ENCODE data around the gene NEK4.
"Not testable (repeated sequence)": the region's sequence is repeated elsewhere in the genome, so short reads cannot be mapped to it uniquely, and the experiment has no call there.

NEK4 gene

DNA sequence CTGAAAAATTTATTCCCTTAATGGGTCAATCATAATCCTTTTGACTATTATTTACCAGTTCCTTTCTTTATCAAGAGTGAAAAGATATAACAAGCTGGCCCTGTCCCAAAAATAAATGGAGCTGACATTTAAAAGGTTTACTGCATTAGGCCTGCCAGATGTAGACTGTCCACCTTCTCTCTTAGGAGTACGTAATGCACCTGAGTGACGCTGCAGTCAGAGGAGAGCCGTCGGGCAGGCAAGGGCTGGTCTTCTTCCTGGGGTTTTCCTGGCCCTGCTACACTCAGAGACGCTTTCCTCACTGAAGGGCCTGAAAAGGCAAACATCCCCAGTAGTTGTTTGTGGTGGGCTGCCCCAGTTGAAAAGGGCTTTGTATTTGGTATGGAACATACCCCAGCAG is 27.6 kb downstream of the NEK4 start:
- FAIRE-seq (no peak), DNase-seq (ENCODE audit: extremely low spot score, insufficient read length, low read depth) (no peak)

DNA sequence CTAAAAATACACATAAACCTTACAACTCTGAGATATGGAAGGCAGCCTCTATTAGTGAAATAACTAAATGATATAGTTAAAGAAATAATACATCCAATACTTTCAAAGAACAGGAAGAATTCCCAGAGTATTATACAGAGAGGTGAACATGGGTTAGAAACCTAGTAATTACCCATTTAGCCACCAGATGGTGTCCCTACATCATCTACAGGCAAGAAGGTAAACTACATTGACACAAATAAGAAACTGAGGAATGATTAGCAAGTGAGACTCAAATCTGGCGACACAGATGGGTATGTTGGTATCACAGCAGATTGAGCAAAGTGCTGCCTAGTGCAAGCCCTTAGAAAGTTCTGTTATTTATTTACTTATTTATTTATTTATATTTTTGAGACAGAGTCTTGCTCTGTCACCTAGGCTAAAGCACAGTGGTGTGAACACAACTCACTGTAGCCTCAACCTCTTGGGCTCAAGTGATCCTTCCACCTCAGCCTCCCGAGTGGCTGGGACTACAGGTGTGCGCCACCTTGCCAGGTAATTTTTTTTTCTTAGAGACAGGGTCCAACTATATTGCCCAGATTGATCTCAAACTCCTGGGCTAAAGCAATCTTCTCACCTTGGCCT is 28.2 kb downstream of the NEK4 start:
- FAIRE-seq (peak; percentile 79), DNase-seq (ENCODE audit: extremely low spot score, insufficient read length, low read depth) (peak; percentile 26)

DNA sequence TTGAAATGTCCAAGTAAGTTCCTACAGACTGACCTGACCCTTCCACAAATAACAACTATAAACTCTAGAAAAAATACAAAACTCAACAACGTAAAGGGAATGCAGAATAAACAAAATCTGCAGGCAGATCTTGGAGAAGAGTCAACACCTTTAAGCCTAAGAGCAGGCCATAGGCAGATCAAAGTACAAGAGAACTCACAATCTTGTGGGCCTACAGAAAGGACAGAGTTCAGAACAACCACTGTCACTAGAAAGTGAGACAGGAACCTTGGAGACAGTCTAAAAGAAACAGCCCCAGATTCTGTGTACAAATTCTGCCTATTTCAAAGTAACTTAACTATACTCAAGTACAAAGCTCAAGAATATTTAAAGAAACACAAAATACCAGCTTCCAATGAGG is 31.0 kb downstream of the NEK4 start:
- FAIRE-seq, result no peak

DNA sequence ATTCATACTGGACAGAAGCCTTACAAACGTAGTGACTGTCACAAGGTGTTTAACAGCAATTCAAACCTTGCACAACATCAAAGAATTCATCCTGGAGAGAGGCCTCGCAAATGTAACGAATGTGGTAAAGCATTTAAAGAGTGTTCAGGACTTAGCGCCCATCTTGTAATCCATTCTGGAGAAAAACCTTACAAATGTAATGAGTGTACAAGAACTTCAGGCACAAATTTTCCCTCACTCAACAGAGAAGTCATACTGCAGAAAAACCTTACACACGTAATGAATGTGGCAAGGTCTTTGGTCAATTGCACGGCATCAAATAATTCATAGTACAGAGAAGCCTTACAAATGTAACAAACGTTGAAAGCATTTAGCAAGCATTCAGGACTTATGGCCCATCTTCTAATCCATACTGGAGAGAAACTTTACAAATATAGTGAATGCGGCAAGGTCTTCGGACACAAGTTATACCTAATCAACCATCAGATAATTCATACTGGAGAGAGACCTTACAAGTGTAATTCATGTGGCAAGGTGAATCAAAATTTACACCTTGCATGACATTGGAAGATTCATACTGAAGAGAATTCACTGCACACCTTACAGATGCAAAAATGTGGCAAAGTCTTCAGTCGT is 37.4 kb downstream of the NEK4 start:
- no peak for DNase-seq (ENCODE audit: extremely low spot score, insufficient read length, low read depth)
- no peak for FAIRE-seq

More for the DNA sequence above, 31.0 kb downstream of the NEK4 start:
- no peak for DNase-seq (ENCODE audit: extremely low spot score, insufficient read length, low read depth)

DNA sequence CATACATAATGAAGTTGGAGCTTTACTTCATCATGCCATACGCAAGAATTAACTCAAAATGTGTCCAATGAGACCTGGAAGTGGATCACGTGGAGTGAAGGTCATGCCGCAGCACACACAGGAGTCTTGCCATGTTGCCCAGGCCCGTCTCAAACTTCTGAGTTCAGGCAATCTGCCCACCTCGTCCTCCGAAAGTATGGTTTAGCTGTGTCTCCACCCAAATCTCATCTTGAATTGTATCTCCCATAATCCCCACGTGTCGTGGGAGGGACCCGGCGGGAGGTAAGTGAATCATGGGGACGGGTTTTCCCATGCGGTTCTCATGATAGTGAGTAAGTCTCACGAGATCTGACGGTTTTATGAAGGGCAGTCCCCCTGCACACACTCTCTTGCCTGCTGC is 39.1 kb downstream of the NEK4 start:
- FAIRE-seq (no peak), DNase-seq (ENCODE audit: extremely low spot score, insufficient read length, low read depth) (no peak)

DNA sequence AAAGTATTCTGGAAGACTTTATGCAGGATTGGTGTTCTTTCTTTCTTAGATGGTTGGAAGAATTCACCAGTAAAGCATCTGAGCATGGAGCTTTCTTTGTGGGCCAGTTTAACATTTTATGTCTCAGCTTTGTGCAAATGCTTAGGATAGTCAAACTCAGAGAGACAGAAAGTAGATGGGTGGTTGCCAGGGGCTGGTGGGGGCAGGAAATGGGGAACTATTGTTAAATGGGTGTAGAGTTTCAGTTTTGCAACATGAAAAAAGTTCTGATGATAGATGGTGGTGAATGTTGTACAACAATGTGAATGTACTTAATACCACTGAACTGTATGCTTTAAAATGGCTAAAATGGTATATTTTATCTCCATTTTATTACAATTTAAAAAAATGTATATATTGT is 40.1 kb downstream of the NEK4 start:
- peak; percentile 12 for FAIRE-seq
- DNase-seq (ENCODE audit: extremely low spot score, insufficient read length, low read depth), result no peak

DNA sequence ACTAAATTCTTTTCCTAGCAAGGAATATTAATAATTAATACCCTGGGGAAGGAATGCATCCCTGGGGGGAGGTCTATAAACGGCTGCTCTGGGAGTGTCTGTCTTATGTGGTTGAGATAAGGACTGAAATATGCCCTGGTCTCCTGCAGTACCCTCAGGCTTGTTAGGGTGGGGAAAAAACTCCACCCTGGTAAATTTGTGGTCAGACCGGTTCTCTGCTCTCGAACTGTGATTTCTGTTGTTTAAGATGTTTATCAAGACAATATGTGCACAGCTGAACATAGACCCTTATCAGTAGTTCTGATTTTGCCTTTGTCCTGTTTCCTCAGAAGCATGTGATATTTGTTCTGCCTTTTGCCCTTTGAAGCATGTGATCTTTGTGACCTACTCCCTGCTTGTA is 42.0 kb downstream of the NEK4 start:
- DNase-seq (ENCODE audit: extremely low spot score, insufficient read length, low read depth); FAIRE-seq: not testable (repeated sequence)

DNA sequence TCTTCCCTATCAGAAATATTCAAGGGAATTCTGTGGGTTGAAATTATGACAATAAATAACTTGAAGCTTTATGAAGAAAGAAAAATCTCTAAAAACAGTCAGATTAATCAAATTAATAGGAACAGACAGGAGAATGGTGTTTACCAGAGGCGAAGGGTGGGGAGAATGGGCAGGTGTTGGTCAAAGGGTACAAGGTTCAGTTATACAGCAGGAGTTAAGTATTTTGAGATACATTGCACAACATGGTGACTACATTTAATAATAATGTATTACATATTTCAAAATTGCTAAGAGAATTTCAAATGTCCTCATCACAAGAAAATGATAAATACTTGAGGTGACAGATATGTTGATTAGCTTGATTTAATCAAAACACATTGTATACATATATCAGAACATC is 46.2 kb downstream of the NEK4 start:
- FAIRE-seq (no peak), DNase-seq (ENCODE audit: extremely low spot score, insufficient read length, low read depth) (no peak)

DNA sequence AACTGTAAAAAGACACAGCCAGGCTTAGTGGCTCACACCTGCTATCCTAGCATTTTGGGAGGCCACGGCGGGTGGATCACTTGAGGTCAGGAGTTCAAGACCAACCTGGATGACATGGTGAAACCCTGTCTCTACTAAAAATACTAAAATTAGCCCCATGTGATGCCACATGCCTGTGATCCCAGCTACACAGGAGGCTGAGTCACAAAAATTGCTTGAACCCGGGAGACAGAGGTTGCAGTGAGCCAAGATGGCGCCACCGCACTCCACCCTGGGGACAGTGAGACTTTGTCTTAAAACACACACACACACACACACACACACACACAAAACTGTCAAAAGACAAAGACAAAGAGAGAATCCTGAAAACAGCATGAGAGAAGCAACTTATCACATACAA is 46.8 kb downstream of the NEK4 start:
- no peak for FAIRE-seq

DNA sequence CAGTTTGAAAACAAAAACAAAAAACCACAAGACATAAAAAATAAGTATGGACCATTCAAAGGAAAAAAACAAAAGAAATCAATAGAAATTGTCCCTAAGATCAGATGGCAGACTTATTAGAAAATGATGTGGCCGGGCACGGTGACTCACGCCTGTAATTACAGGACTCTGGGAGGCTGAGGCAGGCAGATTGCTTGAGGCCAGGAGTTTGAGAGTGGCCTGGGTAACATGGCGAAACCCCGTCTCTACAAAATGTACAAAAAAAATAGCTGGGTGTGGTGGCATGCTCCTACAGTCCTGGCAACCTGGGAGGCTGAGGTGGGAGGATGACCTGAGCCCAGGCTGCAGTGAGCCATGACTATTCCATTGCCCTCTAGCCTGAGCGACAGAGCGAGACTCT is 48.2 kb downstream of the NEK4 start:
- FAIRE-seq, result no peak
- DNase-seq (ENCODE audit: extremely low spot score, insufficient read length, low read depth), result no peak

More for the DNA sequence above, 46.8 kb downstream of the NEK4 start:
- DNase-seq (ENCODE audit: extremely low spot score, insufficient read length, low read depth), result no peak

DNA sequence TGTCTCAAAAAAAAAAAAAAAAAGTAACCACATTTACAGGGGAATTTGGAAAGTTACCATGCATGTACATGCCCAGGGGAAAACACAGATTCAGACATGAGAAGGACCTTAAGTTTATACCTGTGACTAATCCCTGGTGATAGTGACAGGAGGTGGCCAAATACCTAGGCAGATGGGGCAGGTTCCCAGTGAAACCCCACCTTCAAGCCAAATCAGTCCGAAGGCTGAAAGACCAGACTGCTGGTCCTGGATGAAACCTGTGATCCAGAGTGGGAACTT is 49.1 kb downstream of the NEK4 start:
- no peak for FAIRE-seq
- DNase-seq (ENCODE audit: extremely low spot score, insufficient read length, low read depth), result no peak

DNA sequence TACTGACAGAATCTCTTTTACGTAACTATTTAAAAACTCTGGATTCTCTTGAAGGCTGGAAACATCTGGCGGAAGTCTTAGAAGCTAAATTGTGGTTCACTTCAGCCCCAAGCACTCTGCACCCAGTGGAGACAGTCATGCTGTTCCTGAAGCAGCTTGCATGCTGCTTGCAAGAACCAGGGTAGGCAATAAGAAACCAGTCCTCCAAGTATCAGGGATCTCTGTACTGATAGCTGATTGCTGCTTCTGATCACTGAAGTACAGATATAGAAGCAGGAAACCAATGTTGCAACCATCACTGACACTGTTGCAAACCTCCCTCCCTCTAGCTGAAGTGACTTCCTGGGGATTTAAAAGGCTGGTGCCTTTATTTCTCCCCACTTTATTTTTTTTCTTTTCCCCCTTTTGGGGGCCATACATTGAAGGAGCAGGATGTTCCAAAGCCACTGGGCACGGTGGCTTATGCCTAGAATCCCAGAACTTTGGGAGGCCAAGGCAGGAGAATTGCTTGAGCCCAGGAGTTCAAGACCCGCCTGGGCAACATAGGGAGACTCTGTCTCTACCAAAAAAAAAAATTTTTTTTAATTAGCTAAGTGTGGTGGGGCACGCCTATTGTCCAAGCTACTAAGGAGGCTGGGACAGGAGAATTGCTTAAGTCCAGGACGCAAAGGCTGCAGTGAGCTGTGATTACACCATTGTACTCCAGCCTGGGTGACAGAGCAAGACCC is 49.6 kb downstream of the NEK4 start:
- no peak for DNase-seq (ENCODE audit: extremely low spot score, insufficient read length, low read depth)
- FAIRE-seq, result no peak

DNA sequence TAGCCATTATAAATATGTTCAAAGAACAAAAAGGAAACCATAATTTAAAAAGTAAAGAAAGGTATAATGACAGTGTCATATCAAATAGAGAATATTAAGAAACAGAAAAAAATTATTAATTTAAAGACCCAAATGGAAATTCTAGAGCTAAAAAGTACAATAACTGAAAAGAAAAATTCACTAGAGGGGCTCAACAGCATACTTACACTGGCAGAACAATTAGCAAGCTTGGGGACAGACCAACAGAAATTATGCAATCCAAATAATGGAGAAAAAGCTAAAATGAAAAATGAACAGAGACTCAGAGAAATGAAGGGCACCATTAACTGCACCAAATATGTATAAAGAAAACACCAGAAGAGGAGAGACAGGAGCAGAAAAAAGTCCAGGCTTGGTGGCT is 51.1 kb downstream of the NEK4 start:
- FAIRE-seq (no peak), DNase-seq (ENCODE audit: extremely low spot score, insufficient read length, low read depth) (no peak)

DNA sequence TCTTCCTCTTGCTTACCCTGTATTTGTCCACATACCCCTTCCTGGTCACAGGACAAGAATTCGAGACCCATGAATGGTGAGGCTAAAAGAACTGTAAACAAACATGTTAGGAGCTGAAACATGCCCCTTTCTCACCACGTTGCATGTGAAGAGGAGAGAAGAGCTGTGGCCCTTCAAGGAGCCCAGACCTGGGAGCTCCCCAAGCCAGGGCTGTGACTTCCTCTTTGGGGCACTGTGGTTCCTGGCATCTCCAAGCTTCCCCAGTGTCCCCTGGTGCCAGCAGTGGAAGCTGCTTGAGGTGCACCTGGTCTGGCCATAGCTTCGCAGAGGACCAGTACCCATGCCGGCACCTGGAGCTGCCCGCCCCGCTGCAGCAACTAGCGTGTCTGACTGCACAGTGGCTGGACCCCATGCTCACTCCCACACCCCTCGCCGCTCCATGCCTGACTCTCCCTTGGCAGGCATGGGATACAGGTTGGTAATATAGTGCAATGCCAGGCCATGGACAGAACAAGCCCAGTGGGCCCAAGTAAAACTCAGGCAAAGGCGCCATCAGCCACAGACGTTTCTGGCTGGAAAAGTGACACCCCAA is 54.9 kb downstream of the NEK4 start:
- DNase-seq (ENCODE audit: extremely low spot score, insufficient read length, low read depth), result no peak

DNA sequence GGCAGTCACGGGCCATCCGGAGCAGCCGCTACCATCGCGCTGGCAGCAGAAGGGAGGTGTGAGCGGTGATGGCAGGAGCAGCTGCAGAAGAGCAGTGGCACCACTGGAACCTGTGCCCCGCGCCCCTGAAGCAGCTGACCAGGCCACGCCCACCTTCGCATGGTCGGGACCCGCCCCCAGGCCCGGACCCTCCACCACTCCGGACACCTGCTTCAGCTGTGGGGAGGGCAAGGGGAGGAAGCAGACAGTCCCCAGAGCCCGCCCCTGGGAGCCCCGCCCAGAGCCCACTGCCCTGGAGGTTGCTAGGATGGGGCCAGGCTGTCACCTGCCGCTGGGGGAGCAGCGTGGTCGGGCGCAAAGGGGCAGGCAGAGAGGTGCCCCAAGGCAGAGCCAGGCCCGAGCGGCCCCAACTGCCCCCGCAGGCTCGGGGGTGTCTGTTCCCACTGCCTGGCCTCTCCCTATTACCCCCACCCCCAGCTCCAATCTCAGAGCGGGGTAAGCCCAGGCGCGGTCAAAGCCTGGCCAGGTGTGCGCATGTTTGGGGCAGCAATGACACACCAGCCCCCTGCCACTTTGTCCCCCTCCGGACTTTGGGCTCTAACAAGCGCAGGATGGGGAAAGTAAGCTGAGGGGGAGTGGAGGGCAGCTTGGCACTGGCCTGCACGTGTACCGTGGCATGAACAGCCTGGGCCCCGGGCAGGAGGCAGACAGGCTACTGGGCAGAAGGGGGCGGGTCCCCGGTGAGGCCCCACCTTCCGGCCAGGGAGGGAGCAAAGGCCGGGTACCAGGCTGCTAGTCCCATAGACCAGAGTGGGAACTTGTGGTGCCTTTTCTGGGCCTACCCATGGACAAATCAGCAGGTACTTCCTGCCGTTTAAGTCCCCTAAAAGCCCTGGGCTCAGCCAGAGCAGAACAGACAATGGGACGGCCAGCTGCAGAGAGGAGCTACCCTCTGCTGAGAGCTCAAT is 56.1 kb downstream of the NEK4 start:
- no peak for DNase-seq (ENCODE audit: extremely low spot score, insufficient read length, low read depth)
- FAIRE-seq, result no peak

More for the DNA sequence above, 54.9 kb downstream of the NEK4 start:
- no peak for FAIRE-seq

DNA sequence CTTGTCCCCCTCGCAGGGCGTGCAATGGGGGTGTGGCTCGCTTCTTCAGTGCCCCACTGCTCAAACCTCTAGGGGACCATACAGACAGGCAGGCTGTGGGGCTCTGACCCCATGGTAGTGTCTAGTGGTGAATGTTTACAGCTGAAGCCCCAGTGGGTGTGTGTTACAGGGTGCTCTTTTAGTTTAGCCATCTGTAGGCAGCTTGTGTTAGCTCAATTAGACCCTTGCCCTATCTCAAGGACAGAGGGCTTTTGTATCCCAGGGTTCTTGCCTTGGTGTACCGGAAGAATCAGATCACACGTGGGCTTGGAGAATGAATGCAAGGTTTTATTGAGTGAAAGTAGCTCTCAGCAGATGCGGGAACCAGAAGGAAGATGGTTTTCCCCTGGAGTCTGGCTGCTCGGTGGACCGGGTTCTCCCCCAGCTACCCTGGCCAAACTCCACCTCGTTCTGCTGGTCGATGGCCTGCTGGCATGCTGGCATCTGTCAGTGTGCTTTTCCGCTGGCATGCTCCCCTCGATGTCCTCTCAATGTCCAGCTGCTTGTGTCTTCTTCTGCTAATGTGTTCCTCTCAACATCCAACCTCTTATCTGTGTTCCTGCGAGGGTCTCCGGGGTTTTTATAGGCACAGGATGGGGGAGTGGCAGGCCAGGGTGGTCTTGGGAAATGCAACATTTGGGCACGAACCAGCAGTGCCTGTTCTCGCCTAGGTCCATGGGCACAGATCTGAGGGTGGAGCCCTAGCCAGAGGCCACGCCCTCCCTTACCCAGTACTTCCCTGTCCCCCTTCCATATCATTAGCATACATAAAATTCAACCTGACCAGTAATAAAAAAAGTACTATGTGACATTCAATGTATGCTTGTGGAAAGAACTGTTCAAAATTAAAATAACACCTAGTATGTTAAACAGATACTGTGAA is 58.2 kb downstream of the NEK4 start:
- DNase-seq (ENCODE audit: extremely low spot score, insufficient read length, low read depth) (no peak), FAIRE-seq (no peak)

DNA sequence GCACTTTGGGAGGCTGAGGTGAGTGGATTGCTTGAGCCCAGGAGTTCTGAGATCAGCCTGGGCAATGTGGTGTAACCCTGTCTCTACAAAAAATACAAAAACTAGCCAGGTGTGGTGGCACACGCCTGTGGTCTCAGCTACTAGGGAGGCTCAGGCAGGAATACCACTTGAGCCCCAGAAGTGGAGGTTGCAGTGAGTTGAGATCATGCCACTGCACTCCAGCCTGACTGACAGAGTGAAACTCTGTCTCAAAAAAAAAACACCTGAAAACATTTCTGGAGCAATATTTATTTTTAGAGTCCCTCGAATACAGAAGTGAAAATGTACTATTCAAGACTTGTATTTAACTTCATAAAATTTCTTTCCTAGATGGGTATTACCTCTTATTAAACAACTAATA is 60.2 kb downstream of the NEK4 start:
- DNase-seq (ENCODE audit: extremely low spot score, insufficient read length, low read depth) (no peak), FAIRE-seq (peak; percentile 61)

DNA sequence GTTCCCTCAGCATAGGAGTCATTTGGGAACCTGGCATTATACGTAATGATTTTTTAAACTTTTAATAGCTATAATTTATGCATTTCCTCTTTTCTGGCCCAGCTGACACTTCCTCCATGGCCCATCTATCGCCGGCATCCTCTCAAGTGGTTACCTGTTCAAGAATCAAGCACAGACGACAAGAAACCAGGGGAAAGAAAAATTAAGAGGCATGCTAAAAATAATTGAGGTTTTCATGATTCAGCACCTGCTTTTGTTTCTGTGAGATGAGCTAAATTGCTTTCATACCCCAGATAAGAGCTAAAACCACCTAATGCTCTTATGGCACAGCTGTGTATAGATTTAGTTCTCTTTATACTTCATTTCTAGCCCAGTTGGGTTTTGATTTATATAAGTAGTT is 63.2 kb downstream of the NEK4 start:
- DNase-seq (ENCODE audit: extremely low spot score, insufficient read length, low read depth) (no peak), FAIRE-seq (no peak)

Measured in GM18507 (cell line).